IMR-90 (cell line): Measurements from ENCODE around the gene SNAP29. TPM values are rescaled to one million over a fixed set of nuclear protein-coding genes. Genes with fewer than 3 reads are reported as not detected.

Experiments
- ATAC-seq: fragments of 200-7000 bp; cut with Tn5 transposase; 2 replicates; pipeline ENCODE4 v1.9.1; 2020; ENCODE audit warnings: low read depth, mild to moderate bottlenecking, moderate library complexity
- BruUV-seq: library from RNA; stranded (reverse); fragments of 400-500 nt; replicated peaks from 2 replicates; lab custom pipeline; 2021; lab: Mats Ljungman, UMichigan
- CTCF ChIA-PET: fragments of 300-600 bp; formaldehyde crosslinking; extraction: SDS; loops from one replicate; lab custom pipeline; 2021; ENCODE audit warnings: antibody characterized with exemption; lab: Yijun Ruan, JAX
- POLR2A ChIA-PET: fragments of 300-600 bp; sonication (Branson Sonifier 250); formaldehyde crosslinking; loops from one replicate; lab custom pipeline; 2022; ENCODE audit warnings: antibody characterized with exemption; ENCODE audit not compliant: unreplicated experiment; lab: Charles Lee
- DNase-seq: peaks from one replicate; pipeline ENCODE4 v3.0.0; 2013
- H2AFZ ChIP-seq: replicated peaks from 2 replicates; pipeline ENCODE3; 2013; ENCODE audit warnings: low read length, mild to moderate bottlenecking; ENCODE audit not compliant: poor library complexity
- H2AK5ac ChIP-seq: 2 replicates; pipeline ENCODE4 v1.6.1; 2013; ENCODE audit warnings: low read depth, low read length, inconsistent platforms
- H2AK9ac ChIP-seq: replicated peaks from 2 replicates; pipeline ENCODE3; 2013; ENCODE audit warnings: mild to moderate bottlenecking, low read depth, low read length, moderate library complexity; ENCODE audit not compliant: poor library complexity
- H2BK120ac ChIP-seq: 2 replicates; pipeline ENCODE4 v1.6.1; 2013; ENCODE audit warnings: low read depth, low read length, inconsistent platforms
- H2BK15ac ChIP-seq: 3 replicates; pipeline ENCODE4 v1.6.1; 2013; ENCODE audit warnings: low read depth, low read length, inconsistent platforms
- H2BK20ac ChIP-seq: 2 replicates; pipeline ENCODE4 v1.6.1; 2013; ENCODE audit warnings: low read depth, mild to moderate bottlenecking, inconsistent platforms, low read length, moderate library complexity
- H2BK5ac ChIP-seq: 2 replicates; pipeline ENCODE4 v1.6.1; 2013; ENCODE audit warnings: mild to moderate bottlenecking, low read depth, low read length, inconsistent platforms; ENCODE audit not compliant: poor library complexity, severe bottlenecking
- H3K14ac ChIP-seq: replicated peaks from 2 replicates; pipeline ENCODE4 v1.6.1; 2013; ENCODE audit warnings: low read depth, low read length, inconsistent platforms
- H3K18ac ChIP-seq: 2 replicates; pipeline ENCODE4 v1.6.1; 2013; ENCODE audit warnings: low read depth, low read length, control low read depth
- H3K23ac ChIP-seq: 2 replicates; pipeline ENCODE4 v1.6.1; 2013; ENCODE audit warnings: low read depth, low read length, inconsistent platforms
- H3K27ac ChIP-seq: 2 replicates; pipeline ENCODE4 v1.5.1; 2013; ENCODE audit warnings: mild to moderate bottlenecking, control low read depth, low read length; ENCODE audit not compliant: insufficient read depth
- H3K27me3 ChIP-seq: 2 replicates; pipeline ENCODE4 v1.6.1; 2013; ENCODE audit warnings: low read length; ENCODE audit not compliant: control insufficient read depth, insufficient read depth
- H3K36me3 ChIP-seq: 2 replicates; pipeline ENCODE4 v1.6.1; 2013; ENCODE audit warnings: low read length, mixed read lengths; ENCODE audit not compliant: control insufficient read depth, insufficient read depth
- H3K4ac ChIP-seq: 2 replicates; pipeline ENCODE4 v1.6.1; 2013; ENCODE audit warnings: low read depth, low read length, inconsistent platforms
- H3K4me1 ChIP-seq: 2 replicates; pipeline ENCODE4 v1.6.1; 2013; ENCODE audit warnings: low read length, mixed read lengths; ENCODE audit not compliant: control insufficient read depth, insufficient read depth
- H3K4me2 ChIP-seq: 2 replicates; pipeline ENCODE4 v1.6.1; 2013; ENCODE audit warnings: low read depth, mild to moderate bottlenecking, control low read depth, low read length, moderate library complexity
- H3K4me3 ChIP-seq: 2 replicates; pipeline ENCODE4 v1.5.1; 2013; ENCODE audit warnings: low read depth, mild to moderate bottlenecking, control low read depth, low read length, moderate library complexity; ENCODE audit not compliant: insufficient read depth
- H3K56ac ChIP-seq: 2 replicates; pipeline ENCODE4 v1.6.1; 2013; ENCODE audit warnings: low read length, inconsistent platforms; ENCODE audit not compliant: insufficient read depth; ENCODE audit errors: extremely low read depth
- H3K79me1 ChIP-seq, 2 experiments: 2 replicates each; pipeline ENCODE4 v1.6.1; 2013; ENCODE audit warnings: low read length in 2 of 2, inconsistent platforms in 1 of 2, low read depth in 1 of 2
- H3K9ac ChIP-seq: 2 replicates; pipeline ENCODE4 v1.6.1; 2013; ENCODE audit warnings: low read depth, low read length, control low read depth
- H3K9me1 ChIP-seq: 2 replicates; pipeline ENCODE4 v1.6.1; 2013; ENCODE audit warnings: low read length, inconsistent platforms; ENCODE audit not compliant: insufficient read depth
- H3K9me3 ChIP-seq: 2 replicates; pipeline ENCODE4 v1.6.1; 2013; ENCODE audit warnings: low read length; ENCODE audit not compliant: control insufficient read depth, insufficient read depth
- H4K20me1 ChIP-seq: 2 replicates; pipeline ENCODE4 v1.6.1; 2013; ENCODE audit warnings: low read length, inconsistent platforms; ENCODE audit not compliant: insufficient read depth
- H4K5ac ChIP-seq: 2 replicates; pipeline ENCODE4 v1.6.1; 2013; ENCODE audit warnings: mild to moderate bottlenecking, low read depth, low read length, control low read depth
- H4K8ac ChIP-seq, 2 experiments: 2 replicates each; pipeline ENCODE4 v1.6.1; 2013; ENCODE audit warnings: low read depth in 2 of 2, low read length in 2 of 2, control low read depth in 1 of 2, inconsistent platforms in 1 of 2
- H4K91ac ChIP-seq: 2 replicates; pipeline ENCODE4 v1.6.1; 2013; ENCODE audit warnings: low read depth, low read length, inconsistent platforms; ENCODE audit not compliant: insufficient read depth
- MAFK ChIP-seq: IDR thresholded peaks from 2 replicates; pipeline ENCODE4 v1.6.1; 2012; ENCODE audit warnings: low read depth, low read length, improper control_type of control experiment
- MXI1 ChIP-seq: IDR thresholded peaks from 2 replicates; pipeline ENCODE4 v1.6.1; 2012; ENCODE audit warnings: low read depth, mild to moderate bottlenecking, low read length, moderate library complexity, borderline replicate concordance
- WGBS, 2 experiments: methylation state at CpG; one replicate each; pipeline versions ENCODE4 v1.1.5 to v1.1.7; 2013; ENCODE audit warnings: missing lambda C conversion rate in 2 of 2; ENCODE audit not compliant: insufficient read length in 1 of 2; ENCODE audit errors: extremely low coverage in 2 of 2; 5-methylcytosine and 5-hydroxymethylcytosine counted together
- dilution Hi-C: fragments of 300-500 bp; cut with HindIII; formaldehyde crosslinking; loops from one replicate; pipeline ENCODE4 v1.14.3; 2018; ENCODE audit warnings: low sequenced_read_pairs; ENCODE audit not compliant: unreplicated experiment
- in situ Hi-C: fragments of 300-500 bp; cut with MboI; formaldehyde crosslinking; loops from 3 replicates; pipeline ENCODE4 v1.14.3; 2019; ENCODE audit warnings: low sequenced_read_pairs, inconsistent platforms, mixed read lengths
- intact Hi-C: fragments of 100-400 bp; cut with micrococcal nuclease; formaldehyde crosslinking; loops from 2 replicates; pipeline ENCODE4 v1.10.0; 2022
- polyA plus RNA-seq, 3 experiments: library from polyadenylated mRNA; depleted of rRNA; stranded (reverse); fragments of >200 nt; gene quantifications; 2 replicates each; pipeline ENCODE4 v1.2.3, GENCODE V29; 2012; ENCODE audit warnings: low replicate concordance in 1 of 3
- total RNA-seq: library from RNA; depleted of rRNA; stranded (reverse); fragments of >200 nt; gene quantifications from 2 replicates; pipeline ENCODE4 v1.2.3, GENCODE V29; 2012

SNAP29 gene
- total and polyA plus RNA-seq, 2 of the 4 experiments (the other 2 are of a cell fraction): 10.6 to 29.5 TPM

- Histone ChIP-seq H3K27me3 (no peaks in the 10 kb centered on the region), H2AK5ac (no peak overlapping the region), H3K79me1 (peaks cover 0 to 4% of the 10 kb centered on the region in 2 experiments; a peak in 2 of 4 replicates), H3K4me3 (no peak overlapping the region), H3K4me1 (0 out of 2 replicates have a peak, but pooled peaks cover 2% of the 10 kb centered on the region), H3K36me3 (no peaks in the 10 kb centered on the region), H3K23ac (no peak overlapping the region), H4K5ac (peak overlapping the region; percentile 53), H4K91ac (peak overlapping the region; percentile 68; the same call in 1 of the 2 replicates), H2BK5ac (no peak overlapping the region), H3K9me3 (no peaks in the 10 kb centered on the region), H3K18ac (peak overlapping the region; percentile 69), H2BK20ac (no peak overlapping the region), H3K4me2 (no peak overlapping the region), H3K56ac (no peak overlapping the region), H3K9ac (no peak overlapping the region), H3K14ac (no peak overlapping the region; the same call in 1 of the 2 replicates), H2AK9ac (no peak overlapping the region), H4K8ac (peak overlapping the region in 1 of 2 experiments; percentile 81; a peak in 2 of 4 replicates), H2AFZ (no peak overlapping the region), H2BK15ac (no peak overlapping the region), H3K27ac (no peak overlapping the region), H3K4ac (no peak overlapping the region; the same call in 1 of the 2 replicates), H2BK120ac (peak overlapping the region; percentile 23; the same call in 1 of the 2 replicates), H3K9me1 (0 out of 2 replicates have a peak, but pooled peaks cover 3% of the 10 kb centered on the region), H4K20me1 (no peaks in the 10 kb centered on the region)
- TF ChIP-seq MAFK: peak; percentile 82
- TF ChIP-seq MXI1: no peak
- 95% methylated on average over 4 of the region's 6 CpGs; no CpG with 5 or more reads in 1 of the 2 experiments for WGBS, 2 experiments
- no peak for DNase-seq
- CTCF ChIA-PET: interaction anchor here (0.6 to 1.2 kb wide), 2 partner anchors 14 to 21 kb away, joined by 3 read pairs; no protein-coding TSS in a partner anchor
- BruUV-seq: no TSS peak
- no peak for ATAC-seq
- dilution Hi-C loops: no loop called here
- POLR2A ChIA-PET: no interaction called here
- intact Hi-C loops: loop anchor here (10.0 kb wide), 1 partner anchor 108 kb away; no protein-coding TSS in a partner anchor
- in situ Hi-C loops: no loop called here
These were observed 53.7 kb downstream of the SNAP29 start for GRCh38 chr22:20912494-20912893.
